HCT116 (cell line): ENCODE results near the gene POU6F1. TPM values are rescaled to one million over a fixed set of nuclear protein-coding genes. Genes with fewer than 3 reads are reported as not detected.

Source experiments
- ATAC-seq: fragments of 200-7000 bp; cut with Tn5 transposase; 2 replicates; pipeline ENCODE4 v1.9.1; 2020; ENCODE audit warnings: mild to moderate bottlenecking, moderate library complexity
- BruUV-seq: library from RNA; stranded (reverse); fragments of 400-500 nt; replicated peaks from 2 replicates; lab custom pipeline; 2021; lab: Mats Ljungman, UMichigan
- CTCF ChIA-PET: fragments of 300-600 bp; sonication (Branson Sonifier 250); formaldehyde crosslinking; loops from one replicate; lab custom pipeline; 2021; ENCODE audit warnings: antibody characterized with exemption; lab: Charles Lee
- POLR2A ChIA-PET: fragments of 300-600, 350-600 bp; sonication (Branson Sonifier 250); formaldehyde crosslinking; loops from one replicate; lab custom pipeline; 2021; ENCODE audit warnings: antibody characterized with exemption; lab: Charles Lee
- RAD21 ChIA-PET, 2 experiments: fragments of 300-600 bp; sonication (Branson Sonifier 250); formaldehyde crosslinking; loops; one replicate each; lab custom pipeline; 2023; ENCODE audit warnings: low total read pairs in 2 of 2; ENCODE audit not compliant: uncharacterized antibody in 2 of 2, unreplicated experiment in 2 of 2, low non-redundant PET in 1 of 2; lab: Charles Lee
- DNase-seq: peaks from one replicate; pipeline ENCODE4 v3.0.0-alpha.2; 2010; ENCODE audit warnings: low read depth, low spot score
- H2AFZ ChIP-seq: fragments of 200-600 bp; shearing (Covaris generic), sonication (generic); 2 replicates; pipeline ENCODE4 v1.6.1; 2017; ENCODE audit warnings: low read depth, mixed run types, mixed read lengths, antibody characterized with exemption, low read length; ENCODE audit not compliant: poor library complexity, severe bottlenecking
- H3K27ac ChIP-seq: 2 replicates; pipeline ENCODE4 v1.5.1; 2012; ENCODE audit warnings: low read depth, low read length
- H3K27me3 ChIP-seq: fragments of 200-600 bp; sonication (generic); 2 replicates; pipeline ENCODE4 v1.6.1; 2016; ENCODE audit warnings: mixed run types, low read length, mixed read lengths; ENCODE audit not compliant: insufficient read depth
- H3K36me3 ChIP-seq, 2 experiments: fragments of 200-500 bp in 1 of 2; fragments of 200-600 bp in 1 of 2; sonication (Bioruptor generic) in 1 of 2; sonication (generic) in 1 of 2; 2 replicates each; pipeline versions ENCODE4 v1.5.1 to v1.6.1; 2014 to 2016; ENCODE audit warnings: low read length in 2 of 2, inconsistent platforms in 1 of 2, mixed read lengths in 1 of 2, mixed run types in 1 of 2; ENCODE audit not compliant: insufficient read depth in 2 of 2, control insufficient read depth in 1 of 2
- H3K4me1 ChIP-seq, 2 experiments: fragments of 200-600 bp in 1 of 2; sonication (generic) in 1 of 2; 2 replicates each; pipeline versions ENCODE4 v1.5.1 to v1.6.1; 2012 to 2017; ENCODE audit warnings: low read length in 2 of 2, inconsistent platforms in 1 of 2, mild to moderate bottlenecking in 1 of 2, mixed read lengths in 1 of 2, mixed run types in 1 of 2, moderate library complexity in 1 of 2; ENCODE audit not compliant: insufficient read depth in 2 of 2, control insufficient read depth in 1 of 2
- H3K4me2 ChIP-seq: fragments of 200-600 bp; sonication (generic); 2 replicates; pipeline ENCODE4 v1.6.1; 2017; ENCODE audit warnings: mixed run types, low read length, mixed read lengths
- H3K4me3 ChIP-seq, 2 experiments: fragments of 200-600 bp in 1 of 2; sonication (generic) in 1 of 2; replicated peaks in 1 of 2; 2 replicates each; pipeline ENCODE4 v1.5.1; 2011 to 2016; ENCODE audit warnings: low read length in 2 of 2, control low read depth in 1 of 2, low read depth in 1 of 2, mild to moderate bottlenecking in 1 of 2, mixed read lengths in 1 of 2, mixed run types in 1 of 2
- H3K79me2 ChIP-seq: fragments of 200-600 bp; sonication (generic); 2 replicates; pipeline ENCODE4 v1.6.1; 2017; ENCODE audit warnings: mild to moderate bottlenecking, mixed run types, low read length, moderate library complexity, mixed read lengths; ENCODE audit not compliant: insufficient read depth
- H3K9ac ChIP-seq: fragments of 200-600 bp; sonication (generic); 2 replicates; pipeline ENCODE4 v1.6.1; 2016; ENCODE audit warnings: low read length, mixed read lengths
- H3K9me2 ChIP-seq: fragments of 200-600 bp; sonication (generic), shearing (Covaris generic); 2 replicates; pipeline ENCODE4 v1.6.1; 2017; ENCODE audit warnings: mixed run types, mild to moderate bottlenecking, moderate library complexity; ENCODE audit not compliant: insufficient read depth
- H3K9me3 ChIP-seq, 2 experiments: fragments of 200-500 bp in 1 of 2; fragments of 200-600 bp in 1 of 2; sonication (Bioruptor generic) in 1 of 2; sonication (generic) in 1 of 2; 2 replicates each; pipeline ENCODE4 v1.6.1; 2014 to 2017; ENCODE audit warnings: low read length in 2 of 2, mixed read lengths in 2 of 2, inconsistent platforms in 1 of 2, low read depth in 1 of 2, mild to moderate bottlenecking in 1 of 2, mixed run types in 1 of 2, moderate library complexity in 1 of 2; ENCODE audit not compliant: control insufficient read depth in 1 of 2, insufficient read depth in 1 of 2
- H4K20me1 ChIP-seq: fragments of 200-600 bp; sonication (generic), shearing (Covaris generic); 2 replicates; pipeline ENCODE4 v1.6.1; 2017; ENCODE audit warnings: mixed run types, mild to moderate bottlenecking, moderate library complexity; ENCODE audit not compliant: insufficient read depth
- CEBPB ChIP-seq: IDR thresholded peaks from 2 replicates; pipeline ENCODE4 v1.6.1; 2012; ENCODE audit warnings: low read depth
- ELF1 ChIP-seq: IDR thresholded peaks from 2 replicates; pipeline ENCODE4 v1.6.1; 2012; ENCODE audit warnings: low read depth, borderline replicate concordance
- EZH2phosphoT487 ChIP-seq: fragments of 200-600 bp; IDR thresholded peaks from 2 replicates; pipeline ENCODE4 v1.6.1; 2018; ENCODE audit warnings: antibody characterized with exemption, borderline replicate concordance
- FOSL1 ChIP-seq: IDR thresholded peaks from 2 replicates; pipeline ENCODE4 v1.6.1; 2012; ENCODE audit warnings: low read depth
- JUND ChIP-seq: IDR thresholded peaks from 2 replicates; pipeline ENCODE4 v1.6.1; 2012
- MAX ChIP-seq: IDR thresholded peaks from 2 replicates; pipeline ENCODE4 v1.6.1; 2012
- POLR2AphosphoS5 ChIP-seq: IDR thresholded peaks from 2 replicates; pipeline ENCODE4 v1.6.1; 2011; ENCODE audit warnings: mild to moderate bottlenecking, low read depth, low read length, moderate library complexity
- RAD21 ChIP-seq: IDR thresholded peaks from 2 replicates; pipeline ENCODE4 v1.6.1; 2012; ENCODE audit warnings: low read depth, mild to moderate bottlenecking
- SIN3A ChIP-seq: IDR thresholded peaks from 2 replicates; pipeline ENCODE4 v1.6.1; 2012; ENCODE audit warnings: low read depth
- SP1 ChIP-seq: IDR thresholded peaks from 2 replicates; pipeline ENCODE4 v1.6.1; 2012; ENCODE audit warnings: low read depth
- SRF ChIP-seq: IDR thresholded peaks from 2 replicates; pipeline ENCODE4 v1.6.1; 2012; ENCODE audit warnings: low read depth
- TCF7L2 ChIP-seq: IDR thresholded peaks from 2 replicates; pipeline ENCODE4 v1.7.0; 2011; ENCODE audit warnings: borderline replicate concordance, inconsistent platforms; ENCODE audit not compliant: insufficient read depth, insufficient read length; ENCODE audit errors: extremely low read depth
- ZBTB33 ChIP-seq: IDR thresholded peaks from 2 replicates; pipeline ENCODE4 v1.6.1; 2011; ENCODE audit warnings: mild to moderate bottlenecking, low read length, moderate library complexity; ENCODE audit not compliant: insufficient replicate concordance; ENCODE audit errors: extremely low read depth
- ZFX ChIP-seq: fragments of 450-650 bp; IDR thresholded peaks from 2 replicates; pipeline ENCODE4 v1.6.1; 2017
- ZNF274 ChIP-seq: fragments of 200-500 bp; sonication (Bioruptor generic); IDR thresholded peaks from 2 replicates; pipeline ENCODE4 v1.6.1; 2014; ENCODE audit warnings: mild to moderate bottlenecking, low read depth, low read length, inconsistent platforms
- intact Hi-C: fragments of 100-400 bp; cut with micrococcal nuclease; formaldehyde crosslinking; loops from 2 replicates; pipeline ENCODE4 v1.10.0; 2022
- total RNA-seq: library from RNA; stranded (reverse); gene quantifications from one replicate; pipeline ENCODE4 v1.2.1, GENCODE V29; 2021; ENCODE audit not compliant: unreplicated experiment
- TF ChIP-seq, protein P1 (sequence below): IDR thresholded peaks from 2 replicates; pipeline ENCODE4 v1.6.1; 2012; ENCODE audit warnings: low read depth
- TF ChIP-seq, protein P2 (sequence below), 3 experiments: fragments of 200-600 bp in 1 of 3; sonication (generic) in 1 of 3; IDR thresholded peaks in 2 of 3; conservative IDR thresholded peaks in 1 of 3; 2 replicates each; pipeline ENCODE4 v1.5.1; 2012 to 2017; ENCODE audit warnings: low read depth in 2 of 3, low read length in 2 of 3, antibody characterized with exemption in 1 of 3, borderline replicate concordance in 1 of 3, control low read depth in 1 of 3, mild to moderate bottlenecking in 1 of 3, mixed read lengths in 1 of 3, mixed run types in 1 of 3, moderate library complexity in 1 of 3; ENCODE audit not compliant: insufficient read depth in 1 of 3
- TF ChIP-seq, protein P3 (sequence below): IDR thresholded peaks from 2 replicates; pipeline ENCODE4 v1.6.1; 2012

POU6F1 gene
- total RNA-seq, 1 experiment from 2014 or later, result 6.4 TPM

GRCh38 chr12:51208016-51208660 is 9.7 kb downstream of the POU6F1 start:
- no TSS peak for BruUV-seq
- Histone ChIP-seq H3K4me2 (no peak overlapping the region), H3K36me3 (no peaks in the 10 kb centered on the region), H3K9me2 (no peaks in the 10 kb centered on the region), H3K27me3 (no peaks in the 10 kb centered on the region), H2AFZ (no peak overlapping the region), H3K9ac (no peak overlapping the region), H3K27ac (no peak overlapping the region), H3K4me1 (peaks cover 5 to 12% of the 10 kb centered on the region in 2 experiments; a peak in 3 of 4 replicates), H3K9me3 (no peaks in the 10 kb centered on the region), H3K4me3 (no peak overlapping the region), H4K20me1 (no peaks in the 10 kb centered on the region), H3K79me2 (no peaks in the 10 kb centered on the region)
- CTCF ChIA-PET, result no interaction called here
- DNase-seq (no peak), ATAC-seq (no peak)
- TF ChIP-seq ZBTB33, result no peak
- no peak for TF ChIP-seq RAD21
- TF ChIP-seq, protein P1, sequence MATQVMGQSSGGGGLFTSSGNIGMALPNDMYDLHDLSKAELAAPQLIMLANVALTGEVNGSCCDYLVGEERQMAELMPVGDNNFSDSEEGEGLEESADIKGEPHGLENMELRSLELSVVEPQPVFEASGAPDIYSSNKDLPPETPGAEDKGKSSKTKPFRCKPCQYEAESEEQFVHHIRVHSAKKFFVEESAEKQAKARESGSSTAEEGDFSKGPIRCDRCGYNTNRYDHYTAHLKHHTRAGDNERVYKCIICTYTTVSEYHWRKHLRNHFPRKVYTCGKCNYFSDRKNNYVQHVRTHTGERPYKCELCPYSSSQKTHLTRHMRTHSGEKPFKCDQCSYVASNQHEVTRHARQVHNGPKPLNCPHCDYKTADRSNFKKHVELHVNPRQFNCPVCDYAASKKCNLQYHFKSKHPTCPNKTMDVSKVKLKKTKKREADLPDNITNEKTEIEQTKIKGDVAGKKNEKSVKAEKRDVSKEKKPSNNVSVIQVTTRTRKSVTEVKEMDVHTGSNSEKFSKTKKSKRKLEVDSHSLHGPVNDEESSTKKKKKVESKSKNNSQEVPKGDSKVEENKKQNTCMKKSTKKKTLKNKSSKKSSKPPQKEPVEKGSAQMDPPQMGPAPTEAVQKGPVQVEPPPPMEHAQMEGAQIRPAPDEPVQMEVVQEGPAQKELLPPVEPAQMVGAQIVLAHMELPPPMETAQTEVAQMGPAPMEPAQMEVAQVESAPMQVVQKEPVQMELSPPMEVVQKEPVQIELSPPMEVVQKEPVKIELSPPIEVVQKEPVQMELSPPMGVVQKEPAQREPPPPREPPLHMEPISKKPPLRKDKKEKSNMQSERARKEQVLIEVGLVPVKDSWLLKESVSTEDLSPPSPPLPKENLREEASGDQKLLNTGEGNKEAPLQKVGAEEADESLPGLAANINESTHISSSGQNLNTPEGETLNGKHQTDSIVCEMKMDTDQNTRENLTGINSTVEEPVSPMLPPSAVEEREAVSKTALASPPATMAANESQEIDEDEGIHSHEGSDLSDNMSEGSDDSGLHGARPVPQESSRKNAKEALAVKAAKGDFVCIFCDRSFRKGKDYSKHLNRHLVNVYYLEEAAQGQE, result no peak
- TF ChIP-seq ZFX, result no peak
- TF ChIP-seq TCF7L2, result no peak
- TF ChIP-seq, protein P2, sequence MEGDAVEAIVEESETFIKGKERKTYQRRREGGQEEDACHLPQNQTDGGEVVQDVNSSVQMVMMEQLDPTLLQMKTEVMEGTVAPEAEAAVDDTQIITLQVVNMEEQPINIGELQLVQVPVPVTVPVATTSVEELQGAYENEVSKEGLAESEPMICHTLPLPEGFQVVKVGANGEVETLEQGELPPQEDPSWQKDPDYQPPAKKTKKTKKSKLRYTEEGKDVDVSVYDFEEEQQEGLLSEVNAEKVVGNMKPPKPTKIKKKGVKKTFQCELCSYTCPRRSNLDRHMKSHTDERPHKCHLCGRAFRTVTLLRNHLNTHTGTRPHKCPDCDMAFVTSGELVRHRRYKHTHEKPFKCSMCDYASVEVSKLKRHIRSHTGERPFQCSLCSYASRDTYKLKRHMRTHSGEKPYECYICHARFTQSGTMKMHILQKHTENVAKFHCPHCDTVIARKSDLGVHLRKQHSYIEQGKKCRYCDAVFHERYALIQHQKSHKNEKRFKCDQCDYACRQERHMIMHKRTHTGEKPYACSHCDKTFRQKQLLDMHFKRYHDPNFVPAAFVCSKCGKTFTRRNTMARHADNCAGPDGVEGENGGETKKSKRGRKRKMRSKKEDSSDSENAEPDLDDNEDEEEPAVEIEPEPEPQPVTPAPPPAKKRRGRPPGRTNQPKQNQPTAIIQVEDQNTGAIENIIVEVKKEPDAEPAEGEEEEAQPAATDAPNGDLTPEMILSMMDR (IDR thresholded peaks at IDR 0.05 in 2 of 3, conservative IDR thresholded peaks at IDR 0.05 in 1 of 3; ENCODE audit: borderline replicate concordance in 1 of 3, insufficient read depth in 1 of 3, low read depth in 2 of 3, low read length in 2 of 3), result no peak
- no peak for TF ChIP-seq ELF1
- TF ChIP-seq POLR2AphosphoS5, result no peak
- TF ChIP-seq, protein P3, sequence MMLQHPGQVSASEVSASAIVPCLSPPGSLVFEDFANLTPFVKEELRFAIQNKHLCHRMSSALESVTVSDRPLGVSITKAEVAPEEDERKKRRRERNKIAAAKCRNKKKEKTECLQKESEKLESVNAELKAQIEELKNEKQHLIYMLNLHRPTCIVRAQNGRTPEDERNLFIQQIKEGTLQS, result no peak
- TF ChIP-seq FOSL1, result no peak
- no peak for TF ChIP-seq SP1
- TF ChIP-seq CEBPB, result no peak
- TF ChIP-seq SRF, result no peak
- no peak for TF ChIP-seq ZNF274
- TF ChIP-seq EZH2phosphoT487, result no peak
- TF ChIP-seq MAX, result no peak
- TF ChIP-seq SIN3A, result no peak
- no peak for TF ChIP-seq JUND
- POLR2A ChIA-PET, result no interaction called here
- intact Hi-C loops, result no loop called here
- RAD21 ChIA-PET, result no interaction called here
